HCT116 (cell line): ENCODE results near the gene NR1H3. TPM values are rescaled to one million over a fixed set of nuclear protein-coding genes. Genes with fewer than 3 reads are reported as not detected.

Experiments
- total RNA-seq: library from RNA; stranded (reverse); gene quantifications from one replicate; pipeline ENCODE4 v1.2.1, GENCODE V29; 2021; ENCODE audit not compliant: unreplicated experiment

The NR1H3 gene
- total RNA-seq, 1 experiment from 2014 or later: 23.5 TPM

Other genes with a start within 250 kb of the NR1H3 start
- 73.5 TPM for gene ARFGAP2, start 81.1 kb upstream of the NR1H3 start, total RNA-seq
- 63.1 TPM for gene PACSIN3, start 71.6 kb upstream of the NR1H3 start, total RNA-seq
- 64.0 TPM for gene DDB2, start 43.0 kb upstream of the NR1H3 start, total RNA-seq
- gene ACP2, start 9.2 kb upstream of the NR1H3 start, total RNA-seq: 21.5 TPM
- gene MADD, start 12.1 kb downstream of the NR1H3 start, total RNA-seq: 37.1 TPM
- gene MYBPC3, start 94.7 kb downstream of the NR1H3 start, total RNA-seq: 0.25 TPM
- 0.32 TPM for gene SPI1, start 120.6 kb downstream of the NR1H3 start, total RNA-seq
- gene SLC39A13, start 150.6 kb downstream of the NR1H3 start, total RNA-seq: 23.9 TPM
- 155 TPM for gene PSMC3, start 168.4 kb downstream of the NR1H3 start, total RNA-seq
- gene RAPSN, start 191.1 kb downstream of the NR1H3 start, total RNA-seq: 0.57 TPM